ENCODE data around the gene RIC8B.

Gene RIC8B

DNA sequence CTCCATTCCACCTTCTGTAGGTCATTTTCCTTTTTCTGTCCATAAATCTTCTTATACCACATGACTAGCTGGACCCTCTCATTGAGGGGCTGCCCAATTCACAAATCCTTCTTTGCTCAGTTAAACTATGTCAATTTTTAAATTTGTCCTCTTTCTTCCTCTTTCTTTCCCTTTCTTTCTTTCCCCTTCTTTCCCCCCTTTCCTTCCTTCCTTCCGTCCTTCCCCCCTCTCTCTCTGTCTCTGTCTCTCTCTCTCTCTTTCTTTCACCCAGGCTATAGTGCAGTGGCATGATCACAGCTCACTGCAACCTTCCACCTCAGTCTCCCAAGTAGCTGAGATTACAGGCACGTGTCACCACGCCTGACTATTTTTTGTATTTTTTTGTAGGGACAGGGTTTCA lies 134.1 kb downstream of the RIC8B start:
- TF ChIP-seq TAF1 (IDR thresholded peaks at IDR 0.05; ENCODE audit: borderline replicate concordance, insufficient read depth, low read length) (no peak), SIN3A (IDR thresholded peaks at IDR 0.05; ENCODE audit: borderline replicate concordance, insufficient read depth, low read length) (no peak), FOXP2 (optimal IDR thresholded peaks at IDR 0.05; ENCODE audit: borderline replicate concordance, extremely low read depth, extremely low read length, insufficient read depth) (no peak), POLR2AphosphoS5 (IDR thresholded peaks at IDR 0.05; ENCODE audit: low read depth, low read length) (no peak)
- TF ChIP-seq, protein P1, sequence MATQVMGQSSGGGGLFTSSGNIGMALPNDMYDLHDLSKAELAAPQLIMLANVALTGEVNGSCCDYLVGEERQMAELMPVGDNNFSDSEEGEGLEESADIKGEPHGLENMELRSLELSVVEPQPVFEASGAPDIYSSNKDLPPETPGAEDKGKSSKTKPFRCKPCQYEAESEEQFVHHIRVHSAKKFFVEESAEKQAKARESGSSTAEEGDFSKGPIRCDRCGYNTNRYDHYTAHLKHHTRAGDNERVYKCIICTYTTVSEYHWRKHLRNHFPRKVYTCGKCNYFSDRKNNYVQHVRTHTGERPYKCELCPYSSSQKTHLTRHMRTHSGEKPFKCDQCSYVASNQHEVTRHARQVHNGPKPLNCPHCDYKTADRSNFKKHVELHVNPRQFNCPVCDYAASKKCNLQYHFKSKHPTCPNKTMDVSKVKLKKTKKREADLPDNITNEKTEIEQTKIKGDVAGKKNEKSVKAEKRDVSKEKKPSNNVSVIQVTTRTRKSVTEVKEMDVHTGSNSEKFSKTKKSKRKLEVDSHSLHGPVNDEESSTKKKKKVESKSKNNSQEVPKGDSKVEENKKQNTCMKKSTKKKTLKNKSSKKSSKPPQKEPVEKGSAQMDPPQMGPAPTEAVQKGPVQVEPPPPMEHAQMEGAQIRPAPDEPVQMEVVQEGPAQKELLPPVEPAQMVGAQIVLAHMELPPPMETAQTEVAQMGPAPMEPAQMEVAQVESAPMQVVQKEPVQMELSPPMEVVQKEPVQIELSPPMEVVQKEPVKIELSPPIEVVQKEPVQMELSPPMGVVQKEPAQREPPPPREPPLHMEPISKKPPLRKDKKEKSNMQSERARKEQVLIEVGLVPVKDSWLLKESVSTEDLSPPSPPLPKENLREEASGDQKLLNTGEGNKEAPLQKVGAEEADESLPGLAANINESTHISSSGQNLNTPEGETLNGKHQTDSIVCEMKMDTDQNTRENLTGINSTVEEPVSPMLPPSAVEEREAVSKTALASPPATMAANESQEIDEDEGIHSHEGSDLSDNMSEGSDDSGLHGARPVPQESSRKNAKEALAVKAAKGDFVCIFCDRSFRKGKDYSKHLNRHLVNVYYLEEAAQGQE (IDR thresholded peaks at IDR 0.05; ENCODE audit: insufficient read depth in 1 of 2, low read depth in 2 of 2, low read length in 2 of 2) = no peak

DNA sequence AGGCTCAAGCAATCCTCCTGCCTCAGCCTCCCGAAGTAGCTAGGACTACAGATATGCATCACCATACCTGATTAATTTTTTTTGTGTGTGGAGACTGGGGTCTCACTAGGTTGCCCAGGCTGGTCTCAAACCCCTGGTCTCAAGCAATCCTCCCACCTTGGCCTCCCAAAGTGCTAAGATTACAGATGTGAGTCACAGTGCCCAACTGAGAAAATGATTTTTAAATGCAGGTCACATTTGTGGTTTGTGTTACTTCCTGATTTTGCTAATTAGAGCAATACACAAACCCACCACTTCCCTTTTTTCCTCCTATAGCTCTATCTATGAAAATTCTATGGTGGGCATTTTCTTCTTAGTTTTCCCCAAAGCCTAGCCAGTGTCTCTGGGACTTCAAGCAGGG lies 135.7 kb downstream of the RIC8B start:
- TF ChIP-seq, protein P1 (IDR thresholded peaks at IDR 0.05; ENCODE audit: insufficient read depth in 1 of 2, low read depth in 2 of 2, low read length in 2 of 2) = no peak
- TF ChIP-seq POLR2AphosphoS5 (IDR thresholded peaks at IDR 0.05; ENCODE audit: low read depth, low read length) = no peak
- no peak for TF ChIP-seq TAF1 (IDR thresholded peaks at IDR 0.05; ENCODE audit: borderline replicate concordance, insufficient read depth, low read length)
- no peak for TF ChIP-seq SIN3A (IDR thresholded peaks at IDR 0.05; ENCODE audit: borderline replicate concordance, insufficient read depth, low read length)
- TF ChIP-seq FOXP2 (optimal IDR thresholded peaks at IDR 0.05; ENCODE audit: borderline replicate concordance, extremely low read depth, extremely low read length, insufficient read depth) = no peak

DNA sequence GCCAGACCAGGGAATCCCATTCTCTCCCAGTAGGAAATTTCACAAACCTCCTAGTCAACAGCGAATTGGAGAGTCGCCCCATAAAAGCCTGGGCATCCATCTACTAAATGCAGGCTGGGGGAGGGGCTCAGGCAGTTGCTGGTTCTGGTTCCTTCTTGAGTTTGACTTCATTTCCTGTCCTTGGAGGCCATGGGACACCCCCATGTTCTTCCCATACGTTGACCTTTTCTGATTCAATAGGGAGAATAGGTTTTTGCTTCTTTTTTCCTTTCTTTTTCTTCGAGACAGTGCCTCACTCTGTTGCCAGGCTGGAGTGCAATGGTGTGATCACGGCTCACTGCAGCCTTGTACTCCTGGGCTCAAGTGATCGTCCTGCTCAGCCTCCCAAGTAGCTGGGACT lies 137.1 kb downstream of the RIC8B start:
- no peak for TF ChIP-seq POLR2AphosphoS5 (IDR thresholded peaks at IDR 0.05; ENCODE audit: low read depth, low read length)
- TF ChIP-seq FOXP2 (optimal IDR thresholded peaks at IDR 0.05; ENCODE audit: borderline replicate concordance, extremely low read depth, extremely low read length, insufficient read depth) = no peak
- TF ChIP-seq, protein P1 (IDR thresholded peaks at IDR 0.05; ENCODE audit: insufficient read depth in 1 of 2, low read depth in 2 of 2, low read length in 2 of 2) = no peak
- TF ChIP-seq SIN3A (IDR thresholded peaks at IDR 0.05; ENCODE audit: borderline replicate concordance, insufficient read depth, low read length) = no peak
- TF ChIP-seq TAF1 (IDR thresholded peaks at IDR 0.05; ENCODE audit: borderline replicate concordance, insufficient read depth, low read length) = no peak

DNA sequence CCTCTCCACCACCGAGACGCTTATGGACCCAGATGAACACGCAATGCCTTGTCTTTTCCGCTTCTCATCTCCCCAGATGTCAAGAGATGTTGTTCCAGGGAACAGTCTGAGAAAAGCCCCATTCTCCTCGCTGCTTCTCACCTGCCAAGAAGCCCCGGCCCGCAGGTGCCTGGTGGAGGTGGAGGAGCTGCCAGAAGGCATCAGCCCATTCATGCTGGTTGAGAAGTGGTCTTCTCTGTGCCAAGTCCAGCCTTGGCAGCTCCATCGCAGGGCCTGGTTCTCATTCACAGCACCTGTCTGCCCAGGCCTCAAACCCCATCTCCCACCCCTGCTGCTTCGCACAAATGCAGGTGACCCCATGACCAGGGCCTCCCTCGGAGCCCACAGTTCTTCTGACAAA lies 139.0 kb downstream of the RIC8B start:
- TF ChIP-seq, protein P1 (IDR thresholded peaks at IDR 0.05; ENCODE audit: insufficient read depth in 1 of 2, low read depth in 2 of 2, low read length in 2 of 2) = no peak
- TF ChIP-seq SIN3A (IDR thresholded peaks at IDR 0.05; ENCODE audit: borderline replicate concordance, insufficient read depth, low read length) (no peak), TAF1 (IDR thresholded peaks at IDR 0.05; ENCODE audit: borderline replicate concordance, insufficient read depth, low read length) (no peak), POLR2AphosphoS5 (IDR thresholded peaks at IDR 0.05; ENCODE audit: low read depth, low read length) (no peak)
